ENCODE results near the gene ERFL.
"Not testable (repeated sequence)": the region's sequence is repeated elsewhere in the genome, so short reads cannot be mapped to it uniquely, and the experiment has no call there.

ERFL gene

GRCh38 chr19:41926763-41927496 is 1.3 kb downstream of the ERFL start:
- DNase-seq (ENCODE audit: low spot score) = no peak

GRCh38 chr19:41926028-41926762 is 2.1 kb downstream of the ERFL start:
- no peak for DNase-seq (ENCODE audit: low spot score)

- no peak for DNase-seq (ENCODE audit: low spot score)
Observed at GRCh38 chr19:41925208-41926003, 2.8 kb downstream of the ERFL start.

GRCh38 chr19:41924151-41925145 is 3.8 kb downstream of the ERFL start:
- no peak for DNase-seq (ENCODE audit: low spot score)

- DNase-seq (ENCODE audit: low spot score) = no peak
Observed at GRCh38 chr19:41923045-41923788, 5.0 kb downstream of the ERFL start.

- no peak for DNase-seq (ENCODE audit: low spot score)
Observed at GRCh38 chr19:41922585-41922984, 5.7 kb downstream of the ERFL start.

- DNase-seq (ENCODE audit: low spot score) = no peak
Observed at GRCh38 chr19:41921577-41922576, 6.4 kb downstream of the ERFL start.

- DNase-seq (ENCODE audit: low spot score) = no peak
Observed at GRCh38 chr19:41920882-41921576, 7.2 kb downstream of the ERFL start.

- DNase-seq (ENCODE audit: low spot score) = no peak
Observed at GRCh38 chr19:41919948-41920712, 8.1 kb downstream of the ERFL start.

GRCh38 chr19:41918653-41919244 is 9.5 kb downstream of the ERFL start:
- no peak for DNase-seq (ENCODE audit: low spot score)

- no peak for DNase-seq (ENCODE audit: low spot score)
Observed at GRCh38 chr19:41918095-41918494, 10.2 kb downstream of the ERFL start.

- no peak for DNase-seq (ENCODE audit: low spot score)
Observed at GRCh38 chr19:41917676-41918075, 10.6 kb downstream of the ERFL start.

GRCh38 chr19:41915776-41916414 is 12.4 kb downstream of the ERFL start:
- no peak for DNase-seq (ENCODE audit: low spot score)

- no peak for DNase-seq (ENCODE audit: low spot score)
Observed at GRCh38 chr19:41915021-41915775, 13.1 kb downstream of the ERFL start.

- DNase-seq (ENCODE audit: low spot score) = not testable (repeated sequence)
Observed at GRCh38 chr19:41914424-41914834, 13.8 kb downstream of the ERFL start.

Measured in iPS-NIHi11 (cell line).